Heart left ventricle (tissue), 13 donors: ENCODE data around the gene MAFG.

Experiments
- POLR2A ChIP-seq, 2 donors: fragments of 450-650 bp; IDR thresholded peaks; one replicate each; pipeline ENCODE4 v1.6.1; 2017; ENCODE audit warnings: antibody characterized with exemption in 2 of 2, mild to moderate bottlenecking in 2 of 2, moderate library complexity in 2 of 2
- TF ChIP-seq, protein P1 (sequence below), 12 donors: fragments of 200-600 bp; sonication (generic) in 4 of 12; IDR thresholded peaks; one replicate each; pipeline versions ENCODE4 v1.5.0 to v1.8.0; 2018 to 2022; ENCODE audit warnings: antibody characterized with exemption in 12 of 12, mild to moderate bottlenecking in 5 of 12
- donor health status: ischemic (EF 13 %, LVEDD 7.1; RV severe dilation, severe dysfunction).
- donor health status: DM: no; HTN: yes; CAD: no.
- donor health status: DM: no; HTN: no; CAD: no.
- donor health status: ischemic (EF 25% LVEDD 6.9; RV normal size, moderate dysfunction).
- donor health status: ischemic (EF 25% LVEDD 5.7; RV mildly dilated, moderate dysfunction).
- donor health status: ischemic (EF 35%, LVEDD 5.7; RV mildly dilated, moderate dysfunction).
- donor health status: nonischemic (EF 11% LVEDD 7.7; RV severe dilation, severe dysfunction).
- donor health status: DM: yes; HTN: yes; CAD: no.
- donor health status: PGD.
- donor health status: ischemic (EF 29% LVEDD 5.4; RV normal size, mild dysfunction).
- donor health status: nonischemic (EF 23%, LVEDD 6.1; RV moderate dilation, normal function).

GRCh38 chr17:81934850-81935708 is 7.5 kb upstream of the MAFG start:
- TF ChIP-seq, protein P1, sequence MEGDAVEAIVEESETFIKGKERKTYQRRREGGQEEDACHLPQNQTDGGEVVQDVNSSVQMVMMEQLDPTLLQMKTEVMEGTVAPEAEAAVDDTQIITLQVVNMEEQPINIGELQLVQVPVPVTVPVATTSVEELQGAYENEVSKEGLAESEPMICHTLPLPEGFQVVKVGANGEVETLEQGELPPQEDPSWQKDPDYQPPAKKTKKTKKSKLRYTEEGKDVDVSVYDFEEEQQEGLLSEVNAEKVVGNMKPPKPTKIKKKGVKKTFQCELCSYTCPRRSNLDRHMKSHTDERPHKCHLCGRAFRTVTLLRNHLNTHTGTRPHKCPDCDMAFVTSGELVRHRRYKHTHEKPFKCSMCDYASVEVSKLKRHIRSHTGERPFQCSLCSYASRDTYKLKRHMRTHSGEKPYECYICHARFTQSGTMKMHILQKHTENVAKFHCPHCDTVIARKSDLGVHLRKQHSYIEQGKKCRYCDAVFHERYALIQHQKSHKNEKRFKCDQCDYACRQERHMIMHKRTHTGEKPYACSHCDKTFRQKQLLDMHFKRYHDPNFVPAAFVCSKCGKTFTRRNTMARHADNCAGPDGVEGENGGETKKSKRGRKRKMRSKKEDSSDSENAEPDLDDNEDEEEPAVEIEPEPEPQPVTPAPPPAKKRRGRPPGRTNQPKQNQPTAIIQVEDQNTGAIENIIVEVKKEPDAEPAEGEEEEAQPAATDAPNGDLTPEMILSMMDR (IDR thresholded peaks at IDR 0.05): no peak
- TF ChIP-seq POLR2A (IDR thresholded peaks at IDR 0.05): no peak
